Measurements from ENCODE around the gene ZNF503. TPM values are rescaled to one million over a fixed set of nuclear protein-coding genes. Genes with fewer than 3 reads are reported as not detected.
"Not testable (repeated sequence)": the region's sequence is repeated elsewhere in the genome, so short reads cannot be mapped to it uniquely, and the experiment has no call there.

The ZNF503 gene
- polyA plus RNA-seq, 3 donors, result 48.0 to 88.0 (median 76.2) TPM

GRCh38 chr10:75379212-75379724 is 22.3 kb downstream of the ZNF503 start:
- DNase-seq (ENCODE audit: extremely low read depth in 1 of 11, low read depth in 9 of 11, low spot score in 4 of 11), result peak in 2 of 11 donors; percentile 39 to 46

GRCh38 chr10:75378379-75378778 is 23.2 kb downstream of the ZNF503 start:
- DNase-seq (ENCODE audit: extremely low read depth in 1 of 11, low read depth in 9 of 11, low spot score in 4 of 11), result no peak

- no peak for DNase-seq (ENCODE audit: extremely low read depth in 1 of 11, low read depth in 9 of 11, low spot score in 4 of 11)
Measured at GRCh38 chr10:75377869-75378268, 23.7 kb downstream of the ZNF503 start.

- no peak for DNase-seq (ENCODE audit: extremely low read depth in 1 of 11, low read depth in 9 of 11, low spot score in 4 of 11)
Measured at GRCh38 chr10:75375838-75376237, 25.7 kb downstream of the ZNF503 start.

- DNase-seq (ENCODE audit: extremely low read depth in 1 of 11, low read depth in 9 of 11, low spot score in 4 of 11), result no peak
Measured at GRCh38 chr10:75371010-75371409, 30.6 kb downstream of the ZNF503 start.

- DNase-seq (ENCODE audit: extremely low read depth in 1 of 11, low read depth in 9 of 11, low spot score in 4 of 11), result not testable (repeated sequence)
Measured at GRCh38 chr10:75369838-75370237, 31.7 kb downstream of the ZNF503 start.

GRCh38 chr10:75367901-75368300 is 33.7 kb downstream of the ZNF503 start:
- DNase-seq (ENCODE audit: extremely low read depth in 1 of 11, low read depth in 9 of 11, low spot score in 4 of 11), result peak in 2 of 11 donors; percentile 32 to 40

GRCh38 chr10:75367021-75367487 is 34.5 kb downstream of the ZNF503 start:
- peak; percentile 39 to 80 (median 65) for DNase-seq (ENCODE audit: extremely low read depth in 1 of 11, low read depth in 9 of 11, low spot score in 4 of 11)

GRCh38 chr10:75363431-75363830 is 38.1 kb downstream of the ZNF503 start:
- DNase-seq (ENCODE audit: extremely low read depth in 1 of 11, low read depth in 9 of 11, low spot score in 4 of 11), result no peak

- DNase-seq (ENCODE audit: extremely low read depth in 1 of 11, low read depth in 9 of 11, low spot score in 4 of 11), result not testable (repeated sequence)
Measured at GRCh38 chr10:75359876-75360275, 41.7 kb downstream of the ZNF503 start.

GRCh38 chr10:75358835-75359421 is 42.6 kb downstream of the ZNF503 start:
- no peak for DNase-seq (ENCODE audit: extremely low read depth in 1 of 11, low read depth in 9 of 11, low spot score in 4 of 11)

GRCh38 chr10:75358132-75358531 is 43.4 kb downstream of the ZNF503 start:
- DNase-seq (ENCODE audit: extremely low read depth in 1 of 11, low read depth in 9 of 11, low spot score in 4 of 11), result peak in 3 of 11 donors; percentile 15 to 64 (median 47)

GRCh38 chr10:75357500-75357899 is 44.1 kb downstream of the ZNF503 start:
- no peak for DNase-seq (ENCODE audit: extremely low read depth in 1 of 11, low read depth in 9 of 11, low spot score in 4 of 11)

- no peak for DNase-seq (ENCODE audit: extremely low read depth in 1 of 11, low read depth in 9 of 11, low spot score in 4 of 11)
Measured at GRCh38 chr10:75356484-75356883, 45.1 kb downstream of the ZNF503 start.

- DNase-seq (ENCODE audit: extremely low read depth in 1 of 11, low read depth in 9 of 11, low spot score in 4 of 11), result no peak
Measured at GRCh38 chr10:75355706-75356105, 45.9 kb downstream of the ZNF503 start.

GRCh38 chr10:75353183-75353582 is 48.4 kb downstream of the ZNF503 start:
- DNase-seq (ENCODE audit: extremely low read depth in 1 of 11, low read depth in 9 of 11, low spot score in 4 of 11), result no peak

- no peak for DNase-seq (ENCODE audit: extremely low read depth in 1 of 11, low read depth in 9 of 11, low spot score in 4 of 11)
Measured at GRCh38 chr10:75352650-75353049, 48.9 kb downstream of the ZNF503 start.

- no peak for DNase-seq (ENCODE audit: extremely low read depth in 1 of 11, low read depth in 9 of 11, low spot score in 4 of 11)
Measured at GRCh38 chr10:75351637-75352036, 49.9 kb downstream of the ZNF503 start.

GRCh38 chr10:75350791-75351190 is 50.8 kb downstream of the ZNF503 start:
- no peak for DNase-seq (ENCODE audit: extremely low read depth in 1 of 11, low read depth in 9 of 11, low spot score in 4 of 11)

Data from renal cortex interstitium (tissue), 11 donors.